Neural progenitor cell (in vitro differentiated cells): ENCODE results near the gene VSTM4.

Source experiments
- CTCF ChIP-seq: fragments of 200-600 bp; sonication (generic); IDR thresholded peaks from 2 replicates; pipeline ENCODE4 v1.5.1; 2017; ENCODE audit warnings: antibody characterized with exemption, mild to moderate bottlenecking
- EZH2 ChIP-seq: fragments of 200-600 bp; sonication (generic); IDR thresholded peaks from 2 replicates; pipeline ENCODE4 v1.6.1; 2017; ENCODE audit warnings: antibody characterized with exemption, mild to moderate bottlenecking, moderate library complexity

GRCh38 chr10:49071160-49071761 is 44.1 kb downstream of the VSTM4 start:
- TF ChIP-seq CTCF: no peak
- no peak for TF ChIP-seq EZH2
